Stomach (tissue), 9 donors: Measurements from ENCODE around the gene DDAH1. TPM values are rescaled to one million over a fixed set of nuclear protein-coding genes. Genes with fewer than 3 reads are reported as not detected.

Experiments used
- DNase-seq, 2 donors: peaks; one replicate each; pipeline versions ENCODE4 v3.0.0 to v3.0.0-alpha.2; 2013 to 2019
- H3K27ac ChIP-seq, 5 donors: fragments of 200-600 bp in 4 of 5; sonication (generic) in 4 of 5; one replicate each; pipeline ENCODE4 v1.5.1; 2013 to 2019; ENCODE audit warnings: mild to moderate bottlenecking in 1 of 5, moderate library complexity in 1 of 5
- H3K27me3 ChIP-seq, 3 donors: fragments of 200-600 bp; sonication (generic); one replicate each; pipeline ENCODE4 v1.5.1; 2017 to 2019; ENCODE audit warnings: mixed run types in 1 of 3
- H3K36me3 ChIP-seq, 4 donors: fragments of 200-600 bp; sonication (generic); 1 replicate in 3 of 4; 2 replicates in 1 of 4; pipeline ENCODE4 v1.5.1; 2016 to 2019
- H3K4me1 ChIP-seq, 4 donors: fragments of 200-600 bp; sonication (generic); one replicate each; pipeline ENCODE4 v1.5.1; 2016 to 2019
- H3K4me3 ChIP-seq, 4 donors: fragments of 200-600 bp; sonication (generic) in 3 of 4; one replicate each; pipeline ENCODE4 v1.5.1; 2016 to 2019; ENCODE audit warnings: mild to moderate bottlenecking in 1 of 4
- H3K9me3 ChIP-seq, 4 donors: fragments of 200-600 bp; sonication (generic); one replicate each; pipeline ENCODE4 v1.5.1; 2016 to 2019
- EP300 ChIP-seq: sonication (generic); formaldehyde crosslinking; IDR thresholded peaks from one replicate; pipeline ENCODE4 v1.6.1; 2017; ENCODE audit warnings: antibody characterized with exemption
- POLR2A ChIP-seq, 4 donors: fragments of 450-650 bp; IDR thresholded peaks; one replicate each; pipeline ENCODE4 v1.6.1; 2016; ENCODE audit warnings: antibody characterized with exemption in 4 of 4, control low read depth in 2 of 4, mild to moderate bottlenecking in 1 of 4, moderate library complexity in 1 of 4
- POLR2AphosphoS5 ChIP-seq, 3 donors: sonication (generic); formaldehyde crosslinking; IDR thresholded peaks; one replicate each; pipeline ENCODE4 v1.6.1; 2016; ENCODE audit warnings: antibody characterized with exemption in 3 of 3
- WGBS, 5 donors: extraction: QIAGEN DNeasy Blood & Tissue Kit in 3 of 5; methylation state at CpG; one replicate each; pipeline versions ENCODE4 v1.1.5 to v1.1.7; 2013 to 2018; 5-methylcytosine and 5-hydroxymethylcytosine counted together
- intact Hi-C: fragments of 100-400 bp; cut with DNase I; formaldehyde crosslinking; loops from one replicate; pipeline ENCODE4 v1.15.1; 2023; ENCODE audit warnings: low total_unique reads
- polyA plus RNA-seq, 3 donors: library from polyadenylated mRNA; stranded (reverse); fragments of 200-250 nt; gene quantifications; one replicate each; pipeline ENCODE4 v1.2.3, GENCODE V29; 2013
- total RNA-seq, 5 donors: library from RNA; depleted of rRNA; stranded (reverse); fragments of >200 nt; gene quantifications; one replicate each; pipeline versions ENCODE4 v1.1.0 to v1.2.3, GENCODE V29; 2014 to 2016
- TF ChIP-seq, protein P1 (sequence below), 7 experiments: fragments of 450-650 bp in 4 of 7; fragments of 200-600 bp in 3 of 7; sonication (generic) in 3 of 7; IDR thresholded peaks; one replicate each; pipeline ENCODE4 v1.5.1; 2016 to 2019; ENCODE audit warnings: antibody characterized with exemption in 7 of 7, control low read depth in 2 of 7, mild to moderate bottlenecking in 1 of 7
- donor health status: healthy with polysubstance abuse.
- donor health status: Bipolar disorder and iron deficiency.
- donor health status: healthy.

The DDAH1 gene
- total and polyA plus RNA-seq, 8 donors, result 10.6 to 113 (median 42.3) TPM

DNA sequence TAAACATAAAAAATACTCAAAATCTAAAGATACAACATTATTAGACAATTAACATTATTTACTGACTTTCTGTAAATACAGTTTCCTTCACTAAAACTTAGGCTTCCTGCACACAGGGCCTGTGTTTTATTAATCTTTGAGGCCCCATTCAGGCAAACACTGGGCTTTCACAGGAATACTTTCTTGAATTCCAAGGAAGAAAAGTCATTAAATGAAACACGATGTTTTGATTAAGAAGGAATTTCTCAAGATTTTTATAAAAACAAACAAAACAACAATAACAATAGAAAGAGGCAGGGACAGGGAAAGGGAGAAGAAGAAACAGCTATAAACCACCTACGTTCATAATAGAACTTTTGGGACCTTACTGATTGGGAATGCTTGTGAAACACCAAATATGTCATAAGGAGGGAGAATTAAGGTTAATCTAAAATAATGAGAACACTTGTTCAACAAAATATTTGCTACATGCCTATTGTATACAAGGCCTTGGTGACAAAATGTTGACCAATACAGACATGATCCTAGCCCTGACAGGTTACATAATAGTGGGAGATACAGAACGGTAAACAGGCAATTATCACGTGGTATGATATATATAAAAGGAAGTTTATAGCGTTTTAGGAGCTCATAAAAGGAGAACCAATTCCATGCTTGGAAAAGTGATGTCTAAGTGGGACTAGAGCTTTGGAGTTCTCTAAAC, 3.6 kb downstream of the DDAH1 start:
- H3K9me3 ChIP-seq, result no peaks in the 10 kb centered on the region
- peaks cover 0 to 7% (median 0%) of the 10 kb centered on the region in 3 donors for H3K27me3 ChIP-seq
- WGBS, 5 donors, result 25 to 41% (median 34%) methylated on average over 5 of the region's 5 CpGs
- intact Hi-C loops, result no loop called here
- no peak for DNase-seq
- no peak overlapping the region for H3K4me3 ChIP-seq
- H3K36me3 ChIP-seq, result no peaks in the 10 kb centered on the region
- peaks cover 18 to 77% (median 62%) of the 10 kb centered on the region in 4 donors for H3K4me1 ChIP-seq
- no peak for TF ChIP-seq EP300
- TF ChIP-seq POLR2A (IDR thresholded peaks at IDR 0.05), result no peak
- TF ChIP-seq, protein P1, sequence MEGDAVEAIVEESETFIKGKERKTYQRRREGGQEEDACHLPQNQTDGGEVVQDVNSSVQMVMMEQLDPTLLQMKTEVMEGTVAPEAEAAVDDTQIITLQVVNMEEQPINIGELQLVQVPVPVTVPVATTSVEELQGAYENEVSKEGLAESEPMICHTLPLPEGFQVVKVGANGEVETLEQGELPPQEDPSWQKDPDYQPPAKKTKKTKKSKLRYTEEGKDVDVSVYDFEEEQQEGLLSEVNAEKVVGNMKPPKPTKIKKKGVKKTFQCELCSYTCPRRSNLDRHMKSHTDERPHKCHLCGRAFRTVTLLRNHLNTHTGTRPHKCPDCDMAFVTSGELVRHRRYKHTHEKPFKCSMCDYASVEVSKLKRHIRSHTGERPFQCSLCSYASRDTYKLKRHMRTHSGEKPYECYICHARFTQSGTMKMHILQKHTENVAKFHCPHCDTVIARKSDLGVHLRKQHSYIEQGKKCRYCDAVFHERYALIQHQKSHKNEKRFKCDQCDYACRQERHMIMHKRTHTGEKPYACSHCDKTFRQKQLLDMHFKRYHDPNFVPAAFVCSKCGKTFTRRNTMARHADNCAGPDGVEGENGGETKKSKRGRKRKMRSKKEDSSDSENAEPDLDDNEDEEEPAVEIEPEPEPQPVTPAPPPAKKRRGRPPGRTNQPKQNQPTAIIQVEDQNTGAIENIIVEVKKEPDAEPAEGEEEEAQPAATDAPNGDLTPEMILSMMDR (IDR thresholded peaks at IDR 0.05), result no peak
- no peak for TF ChIP-seq POLR2AphosphoS5 (IDR thresholded peaks at IDR 0.05)
- H3K27ac ChIP-seq, result peak overlapping the region in 4 of 5 donors; percentile 57 to 90 (median 74)

DNA sequence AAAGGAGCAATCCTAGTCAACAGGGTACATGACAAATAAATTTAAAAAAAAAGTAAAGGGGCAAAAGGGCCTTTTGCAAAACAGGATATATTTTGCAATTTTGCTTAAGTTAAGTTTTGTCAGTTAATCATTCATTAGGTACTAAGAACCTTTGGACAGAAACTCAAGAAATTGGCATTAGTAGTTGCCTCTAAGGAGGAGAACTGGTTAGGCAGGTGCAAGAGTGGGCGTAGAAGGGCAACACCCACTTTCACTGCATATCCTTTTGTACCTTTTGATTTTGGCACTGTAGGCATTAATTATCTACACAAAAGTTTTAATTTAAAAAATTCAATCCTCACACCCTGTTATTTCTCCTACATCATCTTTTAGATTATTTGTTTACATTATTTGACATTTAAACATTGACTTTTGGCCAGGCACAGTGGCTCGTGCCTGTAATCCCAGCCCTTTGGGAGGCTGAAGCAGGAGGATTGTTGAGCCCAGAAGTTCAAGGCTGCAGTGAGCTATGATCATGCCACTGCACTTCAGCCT, 4.3 kb downstream of the DDAH1 start:
- DNase-seq, result peak; percentile 74 to 90
- intact Hi-C loops, result no loop called here
- Histone ChIP-seq H3K4me1 (peaks cover 18 to 71% (median 58%) of the 10 kb centered on the region in 4 donors), H3K4me3 (peak overlapping the region in 2 of 4 donors; percentile 2 to 21), H3K9me3 (no peaks in the 10 kb centered on the region), H3K27me3 (peaks cover 0 to 7% (median 0%) of the 10 kb centered on the region in 3 donors), H3K27ac (peak overlapping the region; percentile 55 to 90 (median 70)), H3K36me3 (no peaks in the 10 kb centered on the region)
- no peak for TF ChIP-seq EP300
- TF ChIP-seq POLR2AphosphoS5 (IDR thresholded peaks at IDR 0.05), result peak in 2 of 3 donors; percentile 5 to 80
- WGBS, 5 donors, result 11 to 46% (median 42%) methylated on average over 2 of the region's 2 CpGs

DNA sequence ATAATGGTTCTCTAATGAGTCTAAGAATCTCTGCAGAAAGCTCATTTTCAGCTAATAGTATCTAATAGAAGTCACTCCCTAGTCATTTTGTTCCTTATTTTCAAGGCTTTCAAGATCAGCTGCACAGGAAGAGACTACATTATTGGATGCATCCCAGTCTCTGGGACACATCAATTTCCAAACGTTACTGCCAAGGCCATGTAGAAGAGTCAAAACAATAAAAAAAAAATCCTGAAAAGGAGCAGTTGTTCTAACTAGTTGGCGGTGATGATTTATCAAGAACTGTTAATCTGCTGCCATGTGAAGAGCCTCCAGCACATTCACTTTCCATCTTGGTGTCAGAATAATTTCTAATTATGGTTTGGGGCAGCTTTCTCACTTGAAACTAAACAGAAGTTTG, 5.7 kb downstream of the DDAH1 start:
- H3K27ac ChIP-seq, result peak overlapping the region in 3 of 5 donors; percentile 70 to 90 (median 77)
- no peaks in the 10 kb centered on the region for H3K27me3 ChIP-seq
- TF ChIP-seq EP300 (no peak), POLR2AphosphoS5 (IDR thresholded peaks at IDR 0.05) (no peak), POLR2A (IDR thresholded peaks at IDR 0.05) (no peak)
- TF ChIP-seq, protein P1 (IDR thresholded peaks at IDR 0.05), result no peak
- no peaks in the 10 kb centered on the region for H3K36me3 ChIP-seq
- intact Hi-C loops, result no loop called here
- H3K4me1 ChIP-seq, result peaks cover 18 to 66% (median 52%) of the 10 kb centered on the region in 4 donors
- peak in 1 of 2 donors; percentile 45 for DNase-seq
- H3K4me3 ChIP-seq, result no peak overlapping the region
- WGBS, 5 donors, result 27 to 46% (median 36%) methylated on average over 2 of the region's 2 CpGs
- no peaks in the 10 kb centered on the region for H3K9me3 ChIP-seq

DNA sequence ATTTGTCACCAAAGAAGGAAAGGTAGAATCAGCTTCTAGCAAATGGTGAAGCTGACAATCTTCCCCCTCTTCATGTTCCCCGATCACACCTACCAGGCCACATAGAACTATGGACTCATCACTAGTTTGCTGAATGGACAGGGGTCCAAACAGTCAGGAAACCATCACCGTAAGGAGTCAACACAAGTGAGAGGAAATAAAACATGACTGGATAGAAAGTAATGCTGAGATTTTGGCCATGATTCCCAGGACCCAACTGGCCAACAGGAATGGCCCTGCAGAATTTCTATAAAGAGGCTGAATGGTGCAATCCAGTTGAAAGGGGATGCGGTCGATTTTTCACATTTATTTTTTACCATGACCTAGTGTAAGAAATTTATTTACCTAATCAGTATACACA, 10.7 kb downstream of the DDAH1 start:
- H3K4me1 ChIP-seq, result peaks cover 9 to 43% (median 22%) of the 10 kb centered on the region in 4 donors
- no peaks in the 10 kb centered on the region for H3K27me3 ChIP-seq
- H3K27ac ChIP-seq, result peak overlapping the region in 2 of 5 donors; percentile 36 to 47
- H3K4me3 ChIP-seq, result no peak overlapping the region
- TF ChIP-seq EP300, result no peak
- TF ChIP-seq POLR2AphosphoS5 (IDR thresholded peaks at IDR 0.05), result no peak
- TF ChIP-seq, protein P1 (IDR thresholded peaks at IDR 0.05), result no peak
- TF ChIP-seq POLR2A (IDR thresholded peaks at IDR 0.05), result no peak
- no peak for DNase-seq
- no peaks in the 10 kb centered on the region for H3K36me3 ChIP-seq
- intact Hi-C loops, result no loop called here
- 94 to 99% (median 97%) methylated on average over 4 of the region's 4 CpGs for WGBS, 5 donors
- no peaks in the 10 kb centered on the region for H3K9me3 ChIP-seq
